HG02885 (cell line): ENCODE measurements around the gene CCDC78.

Source experiments
- ATAC-seq: cut with Tn5 transposase; IDR thresholded peaks from one replicate; pipeline ENCODE4 v1.9.1; 2021; ENCODE audit warnings: mild to moderate bottlenecking; ENCODE audit not compliant: unreplicated experiment, poor library complexity

CCDC78 gene

GRCh38 chr16:726188-726437 lies 130 bp downstream of the CCDC78 start:
- no peak for ATAC-seq

DNA sequence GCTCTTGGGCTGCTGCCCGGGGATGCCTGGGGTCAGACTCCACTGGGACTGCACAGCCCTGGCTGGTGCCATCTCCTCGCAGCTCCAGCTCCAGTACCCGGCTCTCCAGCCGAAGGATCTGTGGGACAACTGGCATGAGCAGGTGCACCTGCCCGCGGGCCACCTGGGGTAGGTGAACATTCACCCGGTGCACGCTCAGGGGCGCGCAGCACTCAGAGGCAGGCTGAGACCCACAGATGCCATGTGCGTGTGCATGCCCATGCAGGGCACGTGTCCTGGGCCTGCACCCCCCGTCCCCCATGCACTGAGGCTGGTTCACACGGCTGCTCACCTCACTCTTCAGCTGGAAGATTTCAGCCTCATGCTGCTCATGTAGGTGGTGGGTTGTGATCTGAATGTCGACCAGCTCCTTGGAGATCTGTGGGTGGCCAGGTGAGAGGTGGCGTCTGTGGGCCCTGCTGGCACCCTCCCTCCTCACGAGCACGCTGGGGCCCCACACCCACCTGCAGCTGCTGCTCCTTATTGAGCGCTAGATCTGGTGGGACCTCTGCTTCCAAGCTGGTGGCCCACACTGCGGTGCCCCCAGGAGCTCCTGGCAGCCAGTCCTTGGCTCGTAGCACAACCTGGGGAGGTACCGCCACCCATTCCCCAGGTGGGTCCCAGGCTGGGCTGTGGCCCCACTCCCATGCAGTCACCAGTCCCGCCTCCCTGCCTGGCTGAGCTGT lies 618 bp downstream of the CCDC78 start:
- no peak for ATAC-seq

DNA sequence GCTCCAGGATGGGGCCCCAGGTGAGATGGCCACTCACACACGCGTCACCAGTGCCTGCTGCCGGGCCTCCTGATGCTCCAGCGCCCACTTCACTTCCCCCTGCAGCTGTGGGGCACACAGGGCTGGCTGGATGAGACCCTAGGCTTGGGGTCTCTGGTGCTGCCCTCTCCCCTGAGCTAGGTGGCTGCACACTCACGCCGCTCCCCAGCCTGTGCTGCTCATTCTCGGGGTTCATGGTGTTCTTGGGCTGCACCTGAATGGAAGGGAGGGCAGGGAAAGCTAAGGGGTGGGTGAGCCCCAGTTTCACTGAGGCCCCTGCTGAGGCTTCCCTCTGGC lies 1.2 kb downstream of the CCDC78 start:
- no peak for ATAC-seq

GRCh38 chr16:724188-725040 lies 1.8 kb downstream of the CCDC78 start:
- ATAC-seq, result no peak

GRCh38 chr16:723695-724094 lies 2.5 kb downstream of the CCDC78 start:
- ATAC-seq, result no peak

GRCh38 chr16:722835-723633 lies 3.2 kb downstream of the CCDC78 start:
- ATAC-seq, result no peak

- no peak for ATAC-seq
Observed at GRCh38 chr16:721765-722540, 4.3 kb downstream of the CCDC78 start.

- ATAC-seq, result peak; percentile 71
Observed at GRCh38 chr16:720990-721764, 5.1 kb downstream of the CCDC78 start, which contains the start of gene ANTKMT. TSS of gene ANTKMT (plus strand) at chr16:721146. CDS start at chr16:721275, 129 bp downstream.

DNA sequence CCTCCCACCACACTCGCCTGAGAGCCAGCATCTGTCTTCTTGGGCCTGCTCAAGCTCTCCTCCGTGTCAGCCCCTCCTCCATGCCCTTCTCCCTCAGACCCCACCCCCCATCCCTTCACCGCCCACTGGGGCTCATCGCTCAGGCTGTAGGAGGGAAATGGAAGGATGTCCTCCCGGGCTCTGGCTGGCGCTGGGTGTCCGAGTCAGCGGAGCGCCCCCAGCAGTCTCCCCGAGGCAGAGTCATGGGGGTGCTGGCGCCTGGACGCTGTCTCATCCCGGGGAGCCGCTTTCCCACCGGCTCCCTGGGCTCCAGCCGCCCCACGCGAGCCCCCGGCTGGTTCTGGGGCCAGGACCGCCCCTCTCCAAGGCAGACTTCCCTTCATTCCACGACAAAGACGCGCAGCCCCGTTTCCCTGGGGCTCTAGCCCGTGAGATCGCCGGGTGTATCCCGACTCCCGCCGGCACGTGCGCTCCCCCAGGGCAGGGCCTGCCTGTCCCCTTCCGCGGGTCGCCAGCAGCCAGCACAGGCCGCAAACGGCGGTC lies 5.7 kb downstream of the CCDC78 start:
- peak; percentile 15 for ATAC-seq

- no peak for ATAC-seq
Observed at GRCh38 chr16:719815-720446, 6.3 kb downstream of the CCDC78 start.

DNA sequence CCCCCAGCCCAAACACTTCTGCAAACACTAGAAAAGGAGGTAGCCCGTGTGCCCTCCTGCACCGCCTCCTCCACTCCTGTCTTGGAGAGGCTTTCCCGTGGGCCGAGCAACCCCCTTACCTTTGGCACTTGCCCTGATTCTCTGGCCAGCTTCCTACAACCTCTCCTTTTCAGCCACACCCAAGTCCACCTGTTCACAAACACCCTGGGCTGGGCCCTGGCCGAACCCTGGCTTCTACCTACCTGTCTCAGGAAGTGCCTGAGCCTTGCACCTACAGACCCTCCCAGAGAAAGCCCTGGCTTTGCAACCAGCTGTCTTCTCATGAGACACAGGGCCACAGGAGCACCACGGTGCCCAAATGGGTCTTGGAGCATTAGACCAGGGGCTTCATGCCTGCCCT lies 7.3 kb downstream of the CCDC78 start:
- no peak for ATAC-seq

- ATAC-seq, result no peak
Observed at GRCh38 chr16:718389-718788, 7.9 kb downstream of the CCDC78 start.

DNA sequence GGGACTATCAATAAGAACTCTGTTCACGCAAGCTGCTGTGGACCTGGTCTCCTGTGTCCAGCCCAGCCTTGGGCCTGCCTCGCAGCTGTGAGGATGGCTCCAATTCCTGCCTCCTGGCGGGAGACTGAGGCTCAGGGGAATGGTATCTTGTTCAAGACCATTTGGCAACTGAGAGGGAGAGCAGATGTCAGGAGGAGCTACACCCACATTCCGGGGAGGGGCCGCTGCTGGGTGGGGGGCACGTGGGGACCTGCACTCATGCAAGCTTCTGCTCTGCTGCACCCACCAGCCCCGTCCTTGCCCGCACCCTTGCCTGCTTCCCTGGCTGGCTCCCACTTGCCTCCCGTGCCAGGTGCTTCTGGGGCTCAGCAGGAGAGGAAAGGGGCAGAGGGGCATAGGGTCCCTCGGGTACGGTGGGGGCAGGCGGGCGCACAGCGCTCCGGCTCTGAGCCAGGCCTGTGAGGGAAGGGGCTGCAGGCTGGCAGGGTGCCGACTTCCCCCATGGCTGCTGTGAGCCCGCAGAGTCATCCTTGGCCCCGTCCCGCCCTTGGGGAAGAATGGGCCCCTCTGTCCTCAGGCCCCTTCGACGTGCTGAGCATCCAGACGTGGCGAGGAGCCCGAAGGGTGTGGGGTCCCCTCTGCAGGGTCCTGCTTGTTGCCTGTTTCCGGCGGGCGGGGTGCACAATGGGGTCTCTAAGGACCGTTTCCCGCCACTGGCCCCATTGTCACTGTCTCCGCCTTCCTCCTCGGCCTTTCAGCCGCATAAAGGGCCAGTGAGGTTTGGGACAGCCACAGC lies 8.6 kb downstream of the CCDC78 start:
- ATAC-seq, result no peak

GRCh38 chr16:716768-717325 lies 9.4 kb downstream of the CCDC78 start:
- no peak for ATAC-seq

DNA sequence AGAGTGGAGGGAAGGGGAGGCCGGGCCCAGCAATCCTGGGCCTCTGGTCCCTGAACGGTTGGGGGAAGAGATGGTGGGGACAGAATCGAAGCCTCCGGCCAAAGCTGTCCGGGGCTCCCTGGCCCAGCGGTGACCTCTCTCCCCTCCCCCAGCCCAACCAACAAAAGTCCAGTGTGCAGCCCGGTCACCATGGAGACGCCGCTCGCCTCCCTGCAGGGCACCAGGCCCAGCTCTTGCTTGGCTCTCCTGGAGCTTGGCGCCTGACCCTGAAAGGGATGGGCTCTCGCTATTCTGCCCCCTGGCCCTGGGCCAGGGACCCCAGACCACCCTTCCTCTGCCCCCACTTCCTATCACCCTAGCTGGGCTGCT lies 10.1 kb downstream of the CCDC78 start:
- no peak for ATAC-seq

DNA sequence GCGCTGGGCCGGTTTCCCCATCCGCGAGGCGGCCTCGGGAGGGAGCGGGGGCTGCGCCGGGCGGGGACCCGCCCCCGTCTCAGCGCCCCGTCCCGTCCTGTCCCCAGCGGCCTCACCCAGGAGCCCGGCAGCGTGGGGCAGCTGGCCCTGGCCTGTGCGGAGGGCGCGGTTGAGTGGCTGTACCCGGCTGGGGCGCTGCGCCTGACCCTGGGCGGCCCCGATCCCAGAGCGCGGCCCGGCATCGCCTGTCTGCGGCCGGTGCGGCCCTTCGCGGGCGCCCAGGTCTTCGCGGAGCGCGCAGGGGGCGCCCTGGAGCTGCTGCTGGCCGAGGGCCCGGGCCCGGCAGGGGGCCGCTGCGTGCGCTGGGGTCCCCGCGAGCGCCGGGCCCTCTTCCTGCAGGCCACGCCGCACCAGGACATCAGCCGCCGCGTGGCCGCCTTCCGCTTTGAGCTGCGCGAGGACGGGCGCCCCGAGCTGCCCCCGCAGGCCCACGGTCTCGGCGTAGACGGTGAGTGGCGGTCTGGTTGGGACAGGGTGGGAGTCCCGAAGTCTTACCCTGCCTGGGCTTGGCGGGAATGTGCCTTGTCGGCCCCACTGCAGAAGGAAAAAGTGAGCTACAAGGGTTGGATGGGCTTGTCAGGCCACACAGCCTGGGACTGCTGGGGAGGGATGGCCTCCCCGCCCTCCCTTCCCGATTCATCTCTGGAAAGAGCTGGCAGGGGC lies 10.6 kb downstream of the CCDC78 start:
- ATAC-seq, result peak; percentile 14
